Activated gamma-delta T cell treated with anti-CD3 and anti-CD28 coated beads, Interleukin-2, amount 50 U/mL, for 16 hours (primary cell): ENCODE results near the gene KRT74.

ENCODE experiments used
- DNase-seq: peaks from one replicate; pipeline ENCODE4 v3.0.0-alpha.2; 2020; ENCODE audit warnings: low read depth

The KRT74 gene

DNA sequence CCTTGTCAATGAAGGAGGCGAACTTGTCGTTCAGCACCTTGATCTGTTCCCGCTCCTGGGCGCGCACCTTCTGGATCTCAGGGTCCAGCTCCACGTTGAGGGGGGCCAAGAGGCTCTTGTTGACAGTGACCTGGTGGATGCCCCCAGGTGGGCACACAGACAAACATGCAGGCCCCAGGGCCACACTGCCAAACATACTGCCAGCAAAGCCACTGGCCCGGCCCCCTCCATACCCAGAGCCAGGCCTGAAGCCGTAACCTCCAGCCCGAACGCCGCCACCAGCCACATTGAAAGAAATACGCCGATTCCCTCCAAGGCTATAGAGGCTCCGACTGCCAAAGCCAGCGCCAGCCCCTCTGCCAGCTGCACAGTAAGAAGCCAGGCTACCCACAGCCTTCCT, 337 bp downstream of the KRT74 start:
- DNase-seq = no peak

DNA sequence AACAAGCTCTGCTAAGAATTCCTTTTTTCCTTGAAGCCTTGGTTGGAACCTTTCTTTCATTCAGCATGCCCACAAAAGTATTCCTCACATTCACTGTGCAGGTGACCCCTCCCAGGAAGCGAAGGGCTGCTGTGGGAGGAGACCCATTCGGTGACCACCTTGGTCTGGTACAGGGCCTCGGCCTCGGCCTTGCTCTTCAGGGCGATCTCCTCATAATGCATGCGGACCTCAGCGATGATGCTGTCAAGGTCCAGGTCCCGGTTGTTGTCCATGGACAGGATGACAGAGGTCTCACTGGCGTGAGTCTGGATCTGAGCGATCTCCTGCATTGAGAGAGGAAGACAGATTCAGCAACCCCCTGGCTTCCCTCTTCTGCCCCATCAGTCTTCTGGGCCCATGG, 3.1 kb downstream of the KRT74 start:
- no peak for DNase-seq

DNA sequence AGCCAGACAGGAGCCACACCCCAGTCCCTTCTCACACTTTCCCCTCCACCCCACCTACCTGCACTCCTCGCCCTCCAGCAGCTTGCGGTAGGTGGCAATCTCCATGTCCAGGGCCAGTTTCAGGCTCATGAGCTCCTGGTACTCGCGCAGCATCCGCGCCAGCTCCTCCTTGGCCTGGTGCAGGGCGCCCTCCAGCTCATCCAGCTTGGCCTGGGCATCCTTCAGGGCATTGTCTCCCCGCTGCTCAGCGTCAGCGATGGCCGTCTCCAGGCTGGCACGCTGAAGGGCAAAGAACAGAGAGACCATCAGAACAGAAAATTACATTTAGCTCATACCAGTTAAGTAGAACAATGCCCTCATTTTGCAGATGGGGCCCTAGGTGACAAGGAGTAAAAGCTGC, 5.5 kb downstream of the KRT74 start:
- DNase-seq = no peak

DNA sequence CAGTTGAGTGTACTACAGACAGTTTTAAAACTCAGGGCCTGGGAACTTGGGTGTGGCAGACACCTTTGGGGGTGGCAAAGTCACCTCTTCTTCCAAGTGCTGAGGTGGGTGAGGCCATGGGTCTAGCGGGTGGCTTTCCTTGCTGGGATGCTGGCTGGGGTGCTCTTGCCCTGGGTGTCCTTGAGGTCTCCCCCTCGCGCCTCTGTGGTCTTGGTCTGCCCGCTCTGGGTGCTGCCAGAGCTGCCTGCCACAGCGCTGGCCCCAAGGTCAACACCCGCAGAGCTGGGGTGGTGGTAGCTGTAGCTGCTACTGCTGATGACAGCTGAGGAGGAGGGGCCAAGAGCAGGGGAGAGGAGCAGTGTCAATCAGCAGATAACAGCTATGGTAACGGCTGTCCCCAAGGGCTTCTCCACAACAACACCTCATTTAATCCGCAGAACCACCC, 6.8 kb downstream of the KRT74 start:
- peak; percentile 4 for DNase-seq

DNA sequence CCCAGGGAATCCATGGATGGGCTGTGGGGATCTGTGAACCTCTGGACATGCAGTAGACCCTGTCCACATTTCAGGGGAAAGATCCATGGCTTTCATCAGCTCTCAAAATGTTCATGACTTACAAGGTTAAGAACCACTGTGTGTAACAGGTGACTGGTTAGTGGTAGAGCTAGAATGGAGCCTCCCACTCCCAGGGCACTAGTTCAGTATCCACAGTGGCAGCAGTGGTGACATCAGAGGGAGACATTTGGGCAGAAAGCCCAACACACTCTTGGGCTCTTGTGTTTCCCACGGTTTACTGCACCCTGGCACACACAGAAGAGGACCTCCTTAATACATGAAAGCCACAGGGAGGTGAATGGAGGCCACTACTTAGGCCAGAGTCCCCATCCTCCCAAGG, 9.1 kb downstream of the KRT74 start:
- DNase-seq = no peak

DNA sequence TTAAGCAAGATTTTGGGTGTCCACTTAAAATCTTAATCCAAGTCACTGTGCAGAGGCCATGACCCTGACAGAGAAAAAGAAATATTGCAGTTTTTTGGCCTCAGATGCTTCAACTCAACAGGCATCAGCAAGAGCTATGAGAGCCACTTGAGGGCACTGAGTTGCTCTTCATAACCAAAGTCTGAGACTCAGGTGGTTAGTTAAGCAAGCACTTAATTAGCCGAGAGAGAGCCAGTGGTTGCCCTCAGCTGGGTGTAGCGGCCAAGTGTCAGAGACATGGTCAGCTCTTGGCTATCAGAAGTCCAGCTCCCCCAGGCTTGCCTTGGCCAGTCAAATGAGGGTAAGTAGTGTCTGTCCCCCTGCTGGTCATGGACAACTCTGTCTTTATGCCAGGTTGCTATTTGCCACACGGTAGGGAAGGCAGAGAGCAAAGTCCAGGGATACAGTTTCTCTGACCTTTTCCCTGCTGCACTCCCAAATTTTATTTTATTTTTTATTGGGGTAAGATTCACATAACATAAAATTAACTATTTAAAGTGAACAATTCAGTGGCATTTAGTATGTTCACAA, 11.7 kb downstream of the KRT74 start:
- DNase-seq = no peak

DNA sequence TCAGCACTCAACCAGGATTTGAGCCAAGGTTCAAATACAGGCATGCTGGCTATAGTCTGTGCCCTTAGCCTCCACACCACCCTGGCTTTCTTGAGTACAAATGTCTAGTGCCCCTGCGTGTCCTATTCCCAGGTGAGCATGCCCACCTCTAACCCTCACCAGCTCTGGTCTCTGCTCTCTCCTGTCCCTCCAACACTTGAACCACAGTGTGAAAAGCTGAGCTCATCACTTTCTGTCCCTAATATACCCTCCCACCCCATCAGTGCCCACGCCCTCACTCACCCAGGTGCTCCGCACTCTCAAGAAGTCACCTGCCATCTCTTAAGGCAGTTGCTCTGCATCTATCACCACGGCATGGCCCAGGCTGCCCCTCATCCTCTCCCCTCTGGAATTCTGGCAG, 13.7 kb downstream of the KRT74 start:
- DNase-seq = no peak

DNA sequence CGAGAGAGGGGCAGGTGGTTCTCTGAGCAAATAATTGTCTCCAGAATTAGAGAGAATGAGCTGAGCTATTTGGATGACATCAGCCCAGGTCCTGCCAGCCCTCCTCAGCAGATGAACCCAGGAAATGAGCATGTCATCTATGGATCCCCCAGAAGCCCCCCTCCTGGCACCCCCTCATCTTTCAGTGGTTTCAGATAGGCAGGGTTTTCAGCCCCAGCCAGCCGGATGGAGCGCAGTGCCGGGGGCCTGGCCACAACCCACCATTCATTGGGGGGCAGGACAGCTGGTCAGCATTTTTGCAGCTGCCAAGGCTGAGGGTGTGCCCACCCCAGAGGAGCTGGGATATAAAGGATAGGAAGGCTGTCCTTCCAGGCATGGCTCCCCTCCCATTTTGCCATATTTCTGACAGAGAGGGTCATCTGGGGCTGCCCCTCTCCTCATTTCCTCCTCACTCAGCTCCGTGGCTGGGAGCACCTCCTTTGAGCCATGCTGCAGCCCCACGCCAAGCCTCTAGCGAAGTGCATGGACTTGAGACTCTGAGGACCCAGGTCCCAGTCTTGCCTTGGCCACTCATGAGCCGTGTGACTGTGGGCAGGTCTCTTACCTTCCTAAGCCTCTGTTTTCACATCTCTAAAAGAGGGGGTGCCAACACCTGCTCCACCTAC, 14.7 kb downstream of the KRT74 start:
- no peak for DNase-seq

DNA sequence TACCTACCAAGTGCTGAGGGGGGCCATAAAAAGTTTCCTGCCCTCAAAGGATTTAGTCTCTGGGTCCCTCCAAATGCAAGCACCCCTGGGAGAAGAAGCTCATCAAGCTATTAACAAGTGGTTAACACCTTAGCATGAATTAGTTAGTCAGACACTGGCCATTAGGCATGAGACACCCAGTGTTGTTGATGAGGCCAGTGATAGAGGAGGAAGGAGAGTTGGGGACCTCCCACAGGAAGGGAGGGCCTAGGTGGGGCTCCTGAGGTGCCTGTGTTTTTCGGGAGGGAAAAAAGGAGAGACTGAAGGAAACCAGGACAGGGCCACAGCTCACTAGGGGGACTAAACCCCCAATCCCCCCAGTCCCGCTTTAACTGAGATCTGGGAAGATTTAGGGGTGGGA, 16.2 kb downstream of the KRT74 start:
- DNase-seq = no peak

DNA sequence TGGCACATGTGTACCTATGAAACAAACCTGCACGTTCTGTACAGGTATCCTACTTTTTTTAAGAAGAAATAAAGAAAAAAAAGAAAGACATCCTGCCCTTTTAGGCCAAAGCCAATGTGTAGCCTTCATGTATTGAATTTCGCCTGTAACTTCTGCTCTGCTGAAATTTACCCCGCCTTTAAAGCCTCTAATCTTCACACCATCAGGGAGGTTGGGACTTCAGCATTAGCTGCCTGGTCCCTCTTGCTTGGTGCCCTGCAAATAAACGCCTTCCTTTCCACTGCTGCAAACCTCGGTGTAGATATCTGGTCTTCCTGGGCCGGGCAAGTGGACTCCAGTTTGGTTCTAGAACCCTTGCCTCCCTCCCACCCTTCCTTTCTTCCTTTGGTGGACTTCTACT, 18.1 kb downstream of the KRT74 start:
- no peak for DNase-seq

DNA sequence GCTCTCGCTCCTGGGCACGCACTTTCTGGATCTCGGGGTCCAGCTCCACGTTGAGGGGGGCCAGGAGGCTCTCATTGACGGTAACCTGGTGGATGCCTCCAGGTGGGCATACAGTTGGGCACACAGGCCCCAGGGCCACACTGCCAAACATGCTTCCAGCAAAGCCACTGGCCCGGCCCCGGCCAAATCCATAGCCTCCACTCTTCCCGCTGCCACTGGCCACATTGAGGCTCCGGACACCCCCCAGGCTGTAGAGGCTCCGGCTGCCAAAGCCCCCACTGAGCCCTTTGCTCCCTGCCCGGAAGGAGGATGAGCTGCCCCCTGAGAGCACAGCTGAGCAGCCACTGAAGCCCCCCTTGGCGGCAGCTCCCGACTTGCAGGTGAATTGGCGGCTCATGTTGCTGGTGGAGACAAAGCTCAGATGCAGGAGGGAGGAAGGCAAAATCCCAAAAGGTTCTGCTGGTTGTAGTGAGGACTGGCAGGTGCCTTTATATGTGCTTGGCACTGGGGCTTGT, 20.9 kb downstream of the KRT74 start, which contains the start of gene KRT71:
Gene KRT71 (minus strand): TSS at position 465 of the 515 bp plus-strand sequence. CDS start 68 bp downstream, at position 397.
- DNase-seq = no peak

DNA sequence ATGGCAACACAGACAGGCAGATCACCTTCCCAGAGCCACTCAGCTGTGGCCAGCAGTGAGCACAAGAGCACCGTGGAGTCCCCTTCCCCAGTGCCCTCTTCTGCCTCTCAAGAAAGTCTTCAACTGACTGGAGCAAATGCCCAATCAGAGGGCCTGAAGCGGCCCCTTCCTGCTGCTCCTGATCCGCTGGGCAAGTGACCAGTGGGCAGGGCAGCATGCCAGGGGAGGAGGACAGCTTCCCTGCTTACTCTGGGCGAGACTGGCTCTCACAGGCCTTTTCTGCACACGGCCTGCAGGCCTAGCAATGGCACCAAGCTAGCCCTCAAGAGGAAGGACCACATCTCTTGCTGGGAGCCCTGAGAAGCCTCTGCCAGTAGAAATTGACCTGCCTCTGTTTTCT, 21.6 kb downstream of the KRT74 start:
- DNase-seq = no peak

DNA sequence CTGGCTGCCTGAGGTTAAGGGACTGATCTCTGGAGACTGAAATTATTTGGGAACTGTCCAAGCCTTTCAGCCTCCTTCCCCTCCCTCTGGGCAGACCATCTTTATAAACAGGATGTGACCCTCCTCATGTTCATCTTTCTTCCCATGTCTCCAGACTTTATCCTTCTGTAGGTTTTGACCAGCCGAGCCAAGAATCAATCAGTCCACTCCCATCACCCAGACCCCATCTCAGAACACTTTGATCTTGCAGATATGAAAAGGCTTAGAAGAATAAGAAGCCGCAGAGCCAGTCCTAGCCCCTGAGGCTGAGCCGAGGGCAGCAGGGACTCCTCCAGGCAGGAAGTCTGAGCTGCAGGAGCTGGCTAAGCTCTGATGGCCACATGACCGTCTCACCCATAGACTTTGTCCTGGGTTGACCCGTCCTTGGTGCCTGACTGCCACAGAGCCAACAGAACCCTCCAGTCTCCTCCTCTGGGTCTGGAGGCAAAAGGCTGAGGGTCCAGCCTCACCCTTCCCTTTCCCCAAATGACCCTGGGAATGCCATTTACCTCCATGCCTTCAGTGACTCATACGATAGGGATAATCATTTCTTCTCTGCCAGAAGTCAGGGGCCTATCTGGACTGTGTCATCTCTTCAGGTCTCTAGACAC, 22.3 kb downstream of the KRT74 start:
- no peak for DNase-seq

DNA sequence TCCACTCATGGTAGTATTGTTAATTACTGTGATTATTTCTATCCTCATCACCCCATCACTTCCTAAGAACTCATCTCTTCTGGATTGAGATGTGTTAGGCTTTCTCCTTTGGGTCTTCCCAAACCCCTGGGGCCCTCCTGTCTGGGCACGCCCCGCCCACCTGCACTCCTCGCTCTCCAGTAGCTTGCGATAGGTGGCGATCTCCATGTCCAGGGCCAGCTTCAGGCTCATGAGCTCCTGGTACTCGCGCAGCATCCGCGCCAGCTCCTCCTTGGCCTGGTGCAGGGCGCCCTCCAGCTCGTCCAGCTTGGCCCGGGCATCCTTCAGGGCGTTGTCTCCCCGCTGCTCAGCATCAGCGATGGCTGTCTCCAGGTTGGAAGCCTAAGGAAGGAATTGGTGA, 27.5 kb downstream of the KRT74 start:
- DNase-seq = no peak

DNA sequence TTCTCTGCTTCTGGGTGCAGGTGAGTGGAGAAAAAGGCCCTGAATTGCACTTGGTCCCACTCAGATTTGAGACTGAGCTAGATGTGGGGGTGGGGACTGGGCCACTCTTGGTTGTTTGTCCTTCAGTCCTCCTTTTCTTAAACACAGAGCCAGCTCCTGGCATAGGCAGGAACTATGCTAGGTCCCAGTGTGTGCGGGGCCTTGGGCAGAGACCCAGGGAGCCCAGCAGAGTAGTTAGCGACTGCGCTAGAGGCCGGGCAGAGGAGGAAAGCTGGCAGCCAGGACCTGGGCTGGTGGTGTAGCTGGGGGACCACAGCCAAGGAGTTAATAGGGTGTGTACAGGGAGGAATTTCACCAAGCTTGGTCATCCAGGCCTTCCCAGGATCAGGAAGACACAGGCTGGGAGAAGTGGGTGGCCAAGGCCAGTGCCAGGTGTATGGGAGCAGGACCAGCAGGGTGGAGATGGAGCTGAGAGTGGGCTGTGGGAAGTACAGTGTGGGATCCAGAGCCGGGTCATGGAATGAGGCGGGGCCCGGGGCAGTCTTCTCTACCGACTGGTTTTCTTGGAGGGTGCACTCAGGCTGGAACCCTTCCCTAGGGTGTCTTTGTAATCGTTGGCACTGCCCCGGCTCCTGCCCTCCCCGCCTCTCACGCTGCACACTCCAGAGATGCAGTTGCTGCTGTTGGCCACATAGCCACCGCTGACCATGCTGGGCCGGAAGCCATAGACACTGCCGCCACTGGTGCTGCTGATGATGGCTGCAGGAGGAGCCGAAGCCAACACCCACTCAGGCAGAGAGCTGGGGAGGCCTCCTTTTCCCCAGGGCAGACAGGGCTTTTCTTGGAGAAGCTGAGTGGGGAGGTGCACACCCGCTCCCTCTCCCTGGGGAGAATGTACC, 29.4 kb downstream of the KRT74 start:
- DNase-seq = no peak

DNA sequence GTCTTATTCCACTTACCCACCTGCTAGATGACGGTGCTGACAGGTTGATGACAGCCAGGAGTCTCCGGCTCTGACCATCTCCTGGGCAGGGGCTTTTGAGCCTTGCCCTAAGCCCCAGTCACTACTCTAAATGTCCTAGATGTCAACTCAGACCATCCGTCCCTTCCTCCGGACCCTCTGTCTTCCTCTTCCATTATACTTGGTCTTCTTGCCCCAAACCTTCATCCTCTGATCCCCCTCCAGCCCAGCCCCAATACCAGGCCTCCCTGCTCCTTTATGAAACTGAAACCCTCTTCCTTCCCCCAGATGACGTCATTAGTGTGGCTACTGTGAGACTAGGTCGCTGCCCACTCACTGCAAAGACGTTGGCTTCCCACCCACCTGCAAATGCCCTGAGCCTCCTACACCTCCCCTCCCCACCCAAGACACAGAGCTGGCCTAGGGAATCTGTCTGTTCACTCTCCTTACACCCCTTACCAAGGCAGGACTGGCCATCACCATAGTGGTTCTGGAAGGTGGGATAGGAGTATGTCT, 30.8 kb downstream of the KRT74 start:
- DNase-seq = no peak

DNA sequence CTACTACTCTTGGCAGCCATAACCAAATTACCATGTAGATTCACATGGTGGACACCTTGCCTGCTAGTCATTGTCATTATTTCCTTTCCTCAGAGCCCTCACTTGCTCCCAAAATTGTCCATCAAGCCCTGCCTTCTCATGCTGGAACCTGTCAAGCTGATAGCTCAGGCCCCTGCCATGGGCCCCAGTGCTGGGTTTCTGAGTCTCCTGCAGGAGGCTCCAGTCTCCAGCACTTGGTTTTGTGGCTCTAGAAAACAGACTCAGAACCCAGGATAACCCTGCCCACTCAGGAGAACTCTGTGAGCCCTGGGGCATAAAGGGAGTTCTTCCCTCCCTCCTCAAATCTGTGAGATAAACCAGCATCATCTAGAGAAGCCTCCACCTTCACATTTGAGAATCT, 31.5 kb downstream of the KRT74 start:
- no peak for DNase-seq

DNA sequence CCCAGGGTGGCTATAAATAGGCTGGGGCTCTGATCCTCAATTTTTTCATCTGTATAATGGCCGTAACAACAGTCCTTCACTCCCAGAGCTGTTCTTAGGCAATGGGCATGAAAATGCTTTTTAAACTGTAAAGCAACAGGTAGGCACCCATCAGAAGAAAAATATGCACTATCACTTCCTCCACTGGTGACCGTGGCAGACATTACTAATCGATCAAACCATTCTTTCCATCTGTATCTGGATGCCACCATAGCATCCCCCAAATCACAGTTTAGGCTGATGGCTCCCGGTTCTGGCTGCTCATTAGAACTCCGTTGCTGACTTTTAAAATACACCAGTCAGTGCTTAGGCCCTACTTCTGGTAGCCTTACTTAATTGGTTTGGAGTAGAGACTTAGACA, 31.9 kb downstream of the KRT74 start:
- DNase-seq = no peak

DNA sequence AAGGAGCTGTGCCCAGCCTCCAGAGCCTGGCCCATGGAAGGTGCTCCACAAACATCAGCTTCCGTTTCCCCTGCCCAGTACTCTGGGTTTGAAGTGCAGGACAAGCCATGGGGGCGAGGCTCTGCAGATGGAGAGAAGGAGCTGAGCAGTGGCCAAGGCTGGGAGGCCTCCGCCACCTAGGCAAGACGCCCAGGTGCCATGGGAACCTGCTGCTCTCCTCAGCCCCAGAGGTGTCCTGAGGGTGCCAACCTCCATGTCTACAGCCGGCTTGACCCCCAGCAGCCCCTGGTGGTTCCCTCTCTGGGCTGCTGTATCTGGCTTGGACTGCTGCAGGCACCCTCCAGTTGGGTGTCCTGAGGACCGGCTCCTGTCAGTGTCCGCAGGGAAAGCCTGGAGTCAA, 33.1 kb downstream of the KRT74 start:
- no peak for DNase-seq

DNA sequence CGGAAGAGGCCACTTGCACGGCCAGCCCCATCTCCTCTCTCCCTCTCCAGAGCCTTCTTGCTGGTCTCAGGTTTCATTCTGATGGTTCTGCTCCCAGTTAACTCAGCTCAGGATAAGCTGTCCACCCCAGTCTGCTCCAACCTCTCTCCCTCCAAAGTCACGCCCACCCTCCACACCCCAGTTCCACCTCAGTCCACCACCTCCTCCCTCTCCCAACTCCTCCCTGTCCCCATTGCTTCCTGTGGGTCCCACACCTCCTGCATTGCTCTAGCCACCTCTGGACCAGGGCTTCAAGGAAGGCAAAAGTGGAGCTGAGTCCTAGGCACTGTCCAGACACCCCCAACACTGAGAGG, 33.8 kb downstream of the KRT74 start:
- no peak for DNase-seq

DNA sequence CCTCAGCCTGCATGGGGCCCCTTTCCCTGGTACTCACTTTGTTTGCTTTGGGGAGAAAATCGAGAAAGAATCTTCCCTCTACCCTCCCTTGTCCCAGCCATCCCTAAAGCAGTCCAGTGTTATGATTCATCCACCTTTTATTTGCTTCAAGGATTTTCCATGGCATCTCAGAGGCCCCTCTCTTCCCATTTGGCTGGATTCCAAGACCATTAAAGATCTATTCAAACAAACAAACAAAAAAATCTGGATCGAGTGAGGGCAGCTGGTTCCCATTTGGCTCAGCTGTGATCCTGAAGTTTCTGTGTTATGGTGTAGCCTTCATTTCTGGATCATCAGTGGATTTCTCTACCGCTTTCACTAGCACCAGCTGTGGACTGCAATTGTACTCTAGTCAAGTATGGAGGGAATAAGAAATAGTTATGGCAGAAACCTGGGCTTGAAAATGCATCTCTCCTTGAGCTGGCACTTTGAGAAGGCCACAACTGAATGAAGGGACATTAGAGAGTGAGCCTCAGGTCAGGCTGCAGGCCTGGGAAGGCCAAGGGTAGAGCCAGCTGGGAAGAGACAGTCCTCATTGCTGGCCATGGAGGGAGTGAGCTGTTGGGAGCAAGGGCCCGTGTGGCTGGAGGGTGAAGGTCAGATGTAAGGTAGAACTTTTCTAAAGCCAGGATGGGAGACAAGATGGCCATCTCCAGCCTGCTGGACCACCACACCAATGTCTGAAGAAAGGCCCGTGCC, 34.4 kb downstream of the KRT74 start:
- DNase-seq = no peak

DNA sequence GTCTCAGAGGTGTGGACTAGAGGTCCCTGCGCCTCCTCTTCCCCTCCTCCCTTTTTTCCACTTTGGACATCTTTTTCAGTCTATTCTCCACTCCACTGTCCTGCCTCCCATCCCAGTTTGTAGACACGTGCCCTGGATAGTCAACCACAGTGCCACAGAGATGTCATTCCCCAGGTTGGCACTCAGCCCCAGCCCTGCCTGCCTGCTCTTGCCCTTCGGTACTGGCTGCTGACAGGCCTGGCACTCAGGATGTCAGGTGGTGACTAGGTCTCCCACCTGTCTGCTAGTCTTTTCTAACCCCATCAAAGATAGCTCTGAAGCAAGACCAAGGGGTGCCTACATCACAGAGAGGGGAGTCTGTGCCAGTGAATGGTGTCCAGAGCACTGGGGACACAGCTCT, 36.5 kb downstream of the KRT74 start:
- no peak for DNase-seq
